Type B pancreatic cell (in vitro differentiated cells): ENCODE data around the gene SAV1. TPM values are rescaled to one million over a fixed set of nuclear protein-coding genes. Genes with fewer than 3 reads are reported as not detected.

Source experiments
- DNase-seq: peaks from one replicate; pipeline ENCODE4 v3.0.0; 2021; ENCODE audit warnings: mixed read lengths; ENCODE audit not compliant: unreplicated experiment; ENCODE audit errors: extremely low spot score
- H3K27ac Mint-ChIP-seq: 2 replicates; pipeline ENCODE4 v1.8.0; 2021; ENCODE audit warnings: mild to moderate bottlenecking, mixed read lengths
- H3K27me3 Mint-ChIP-seq: 2 replicates; pipeline ENCODE4 v1.8.0; 2021; ENCODE audit warnings: mixed read lengths
- H3K36me3 Mint-ChIP-seq: 2 replicates; pipeline ENCODE4 v1.8.0; 2021; ENCODE audit warnings: mixed read lengths
- H3K4me1 Mint-ChIP-seq: one replicate; pipeline ENCODE4 v1.8.0; 2021; ENCODE audit warnings: mixed read lengths; ENCODE audit not compliant: unreplicated experiment
- H3K4me3 Mint-ChIP-seq: 2 replicates; pipeline ENCODE4 v1.8.0; 2021; ENCODE audit warnings: mild to moderate bottlenecking, mixed read lengths
- H3K9me3 Mint-ChIP-seq: 2 replicates; pipeline ENCODE4 v1.8.0; 2021; ENCODE audit warnings: mixed read lengths
- long read RNA-seq: library from polyadenylated mRNA; unstranded; transcript quantifications from one replicate; pipeline ENCODE4 v2.0.0, GENCODE V29; 2020
- total RNA-seq: library from RNA; stranded (reverse); gene quantifications from 2 replicates; pipeline ENCODE4 v1.2.1, GENCODE V29; 2021; ENCODE audit warnings: low replicate concordance
- TF ChIP-seq, protein P1 (sequence below): fragments of 200-600 bp; sonication (generic); conservative IDR thresholded peaks from 2 replicates; pipeline ENCODE4 v1.5.0; 2021; ENCODE audit warnings: antibody characterized with exemption, mild to moderate bottlenecking

Gene SAV1
- total RNA-seq: 16.9 and 25.6 TPM in 2 replicates
- long read RNA-seq, partial matches to known transcripts: 2 of 4 reads
- long read RNA-seq, other reads (novel, unspliced or antisense): 2 of 4 reads

DNA sequence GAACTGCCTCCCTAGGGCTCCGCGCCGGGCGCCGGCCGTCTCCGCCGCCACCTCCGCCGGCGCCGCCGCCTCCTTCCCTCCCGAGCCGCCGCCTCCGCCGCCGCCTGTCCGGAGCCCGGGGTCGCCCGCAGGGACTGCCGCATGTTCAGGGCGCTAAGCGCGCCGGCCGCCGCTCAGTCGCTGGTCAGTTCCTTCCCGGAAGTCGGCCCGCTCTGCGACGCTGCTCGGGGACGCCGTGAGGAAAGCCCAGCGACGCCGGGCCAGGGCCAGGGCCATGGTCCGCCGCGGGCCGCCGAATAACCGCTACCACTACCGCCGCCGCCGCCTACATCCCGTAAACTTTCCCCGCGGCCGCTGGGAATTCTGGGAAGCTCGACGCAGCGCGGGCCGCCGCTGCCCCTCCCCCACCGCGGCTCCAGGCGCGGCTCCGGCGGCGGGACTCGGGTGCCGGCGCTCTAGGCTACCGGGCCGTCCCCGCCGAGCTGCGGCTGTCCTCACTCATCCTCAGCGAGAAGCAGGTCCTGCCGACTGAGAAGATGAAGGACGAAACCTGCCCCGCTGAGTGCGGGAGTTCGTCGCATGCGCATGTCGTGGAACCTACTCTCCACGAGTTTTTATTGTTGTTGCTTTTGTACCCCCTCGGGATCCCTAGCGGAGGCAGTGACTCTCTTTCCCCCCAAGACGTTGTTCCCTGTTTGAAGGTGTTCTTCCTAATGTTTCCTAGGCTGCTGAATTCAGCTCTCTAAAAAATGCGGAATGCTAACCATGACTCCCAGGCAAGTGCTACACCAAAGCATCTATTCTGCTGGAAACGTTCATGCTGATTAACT is at the start of gene SAV1:
Gene SAV1 (minus strand): TSS at position 311 of the 830 bp plus-strand sequence. CDS start 339 bp downstream, outside the sequence.
- Mint-ChIP-seq H3K9me3 (no peaks in the 10 kb centered on the region), H3K4me3 (no peak within 1 kb of the TSS), H3K36me3 (peaks cover 11% of the 10 kb centered on the region), H3K27ac (no peak within 1 kb of the TSS), H3K4me1 (peaks cover 9% of the 10 kb centered on the region), H3K27me3 (no peaks in the 10 kb centered on the region)
- DNase-seq: peak; percentile 84
- TF ChIP-seq, protein P1, sequence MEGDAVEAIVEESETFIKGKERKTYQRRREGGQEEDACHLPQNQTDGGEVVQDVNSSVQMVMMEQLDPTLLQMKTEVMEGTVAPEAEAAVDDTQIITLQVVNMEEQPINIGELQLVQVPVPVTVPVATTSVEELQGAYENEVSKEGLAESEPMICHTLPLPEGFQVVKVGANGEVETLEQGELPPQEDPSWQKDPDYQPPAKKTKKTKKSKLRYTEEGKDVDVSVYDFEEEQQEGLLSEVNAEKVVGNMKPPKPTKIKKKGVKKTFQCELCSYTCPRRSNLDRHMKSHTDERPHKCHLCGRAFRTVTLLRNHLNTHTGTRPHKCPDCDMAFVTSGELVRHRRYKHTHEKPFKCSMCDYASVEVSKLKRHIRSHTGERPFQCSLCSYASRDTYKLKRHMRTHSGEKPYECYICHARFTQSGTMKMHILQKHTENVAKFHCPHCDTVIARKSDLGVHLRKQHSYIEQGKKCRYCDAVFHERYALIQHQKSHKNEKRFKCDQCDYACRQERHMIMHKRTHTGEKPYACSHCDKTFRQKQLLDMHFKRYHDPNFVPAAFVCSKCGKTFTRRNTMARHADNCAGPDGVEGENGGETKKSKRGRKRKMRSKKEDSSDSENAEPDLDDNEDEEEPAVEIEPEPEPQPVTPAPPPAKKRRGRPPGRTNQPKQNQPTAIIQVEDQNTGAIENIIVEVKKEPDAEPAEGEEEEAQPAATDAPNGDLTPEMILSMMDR: no peak

GRCh38 chr14:50717811-50718210 is 49.7 kb upstream of the SAV1 start:
- no peak overlapping the region for H3K4me3 Mint-ChIP-seq

GRCh38 chr14:50714450-50715073 is 46.5 kb upstream of the SAV1 start:
- Mint-ChIP-seq H3K27ac (no peak overlapping the region), H3K9me3 (no peaks in the 10 kb centered on the region), H3K4me1 (no peaks in the 10 kb centered on the region), H3K27me3 (no peaks in the 10 kb centered on the region), H3K36me3 (no peaks in the 10 kb centered on the region), H3K4me3 (no peak overlapping the region)
- DNase-seq: no peak
- TF ChIP-seq, protein P1: peak; percentile 57

More at GRCh38 chr14:50717811-50718210, 49.7 kb upstream of the SAV1 start:
- no peak for DNase-seq
- Mint-ChIP-seq H3K9me3 (no peaks in the 10 kb centered on the region), H3K4me1 (no peaks in the 10 kb centered on the region), H3K36me3 (peaks cover 5% of the 10 kb centered on the region), H3K27ac (peak overlapping the region; percentile 26), H3K27me3 (no peaks in the 10 kb centered on the region)
- TF ChIP-seq, protein P1: no peak

GRCh38 chr14:50711043-50711442 is 42.9 kb upstream of the SAV1 start:
- no peaks in the 10 kb centered on the region for H3K27me3 Mint-ChIP-seq
- no peak overlapping the region for H3K4me3 Mint-ChIP-seq
- no peak overlapping the region for H3K27ac Mint-ChIP-seq
- no peaks in the 10 kb centered on the region for H3K36me3 Mint-ChIP-seq
- DNase-seq: no peak
- TF ChIP-seq, protein P1: no peak
- no peaks in the 10 kb centered on the region for H3K9me3 Mint-ChIP-seq
- H3K4me1 Mint-ChIP-seq: no peaks in the 10 kb centered on the region

DNA sequence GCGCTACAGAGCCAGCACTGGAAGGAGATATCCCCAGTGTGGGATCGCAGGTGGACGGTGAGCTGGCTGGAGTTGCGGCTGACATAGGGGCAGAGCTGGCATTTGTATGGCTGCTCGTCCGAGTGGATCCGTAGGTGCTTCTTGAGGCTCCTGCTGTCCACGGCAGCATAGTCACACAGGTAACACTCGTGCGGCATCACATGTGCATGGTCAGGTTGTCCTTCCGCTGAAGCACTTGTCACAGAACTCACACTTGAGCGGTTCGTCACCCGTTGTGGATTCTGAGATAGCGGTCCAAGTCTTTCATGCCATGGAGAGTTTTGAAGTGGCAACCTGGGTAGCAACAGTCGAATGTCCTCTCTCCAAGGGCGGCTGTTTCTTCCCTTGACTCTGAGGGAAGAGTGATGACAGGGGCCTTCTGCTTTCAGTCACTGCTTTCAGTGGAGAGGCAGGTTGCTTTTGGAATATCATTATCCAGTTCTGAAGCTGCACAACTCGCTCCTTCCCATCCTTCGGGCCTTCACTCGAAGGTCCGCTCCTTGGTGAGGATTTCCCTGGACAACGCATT is 37.0 kb upstream of the SAV1 start:
- Mint-ChIP-seq H3K27me3 (no peaks in the 10 kb centered on the region), H3K27ac (no peak overlapping the region), H3K4me3 (no peak overlapping the region), H3K36me3 (no peaks in the 10 kb centered on the region), H3K9me3 (peaks cover 5% of the 10 kb centered on the region), H3K4me1 (no peaks in the 10 kb centered on the region)
- DNase-seq: no peak
- TF ChIP-seq, protein P1: no peak
